ENCODE measurements around the gene TMCO6. TPM values are rescaled to one million over a fixed set of nuclear protein-coding genes. Genes with fewer than 3 reads are reported as not detected.

The TMCO6 gene
- total RNA-seq, 1 experiment from 2014 or later = 32.2 TPM

DNA sequence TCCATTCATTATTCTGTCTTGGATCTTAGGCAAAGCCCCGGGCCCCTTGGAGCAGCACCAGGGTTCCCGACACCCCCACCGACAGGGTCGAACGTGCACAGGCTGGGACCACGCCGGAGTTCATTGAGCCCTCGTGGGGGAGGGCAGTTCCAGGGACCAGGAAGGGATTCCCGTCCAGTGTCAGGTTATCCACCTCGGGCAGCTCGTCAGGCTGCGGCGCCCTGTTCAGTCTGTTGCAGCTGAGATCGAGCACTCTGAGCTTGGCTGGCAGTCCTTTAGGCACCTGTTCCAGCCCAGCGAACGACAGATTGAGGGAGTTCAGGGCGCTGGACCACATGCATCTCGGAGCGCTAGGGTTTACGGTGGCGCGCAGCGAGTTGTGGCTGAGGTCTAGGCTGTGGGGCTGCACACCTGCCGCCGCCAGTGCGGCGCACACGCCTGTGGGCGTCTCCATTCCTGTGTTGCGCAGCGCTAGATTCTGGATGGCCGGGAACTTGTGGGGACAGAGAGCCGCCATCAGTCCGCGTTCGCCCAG is 7.4 kb upstream of the TMCO6 start:
- DNase-seq (ENCODE audit: low spot score) = no peak
- H3K4me3 Mint-ChIP-seq = no peak overlapping the region
- H3K36me3 Mint-ChIP-seq = peaks cover 25% of the 10 kb centered on the region
- peaks cover 34% of the 10 kb centered on the region for H3K9me3 Mint-ChIP-seq
- TF ChIP-seq ZNF317 (CRISPR knock-in tag; IDR thresholded peaks at IDR 0.05; ENCODE audit: borderline replicate concordance, low read depth) = no peak
- TF ChIP-seq ZNF423 (CRISPR knock-in tag; IDR thresholded peaks at IDR 0.05) = no peak
- no peak for TF ChIP-seq GABPB1 (CRISPR knock-in tag; IDR thresholded peaks at IDR 0.05)
- TF ChIP-seq, protein P1, sequence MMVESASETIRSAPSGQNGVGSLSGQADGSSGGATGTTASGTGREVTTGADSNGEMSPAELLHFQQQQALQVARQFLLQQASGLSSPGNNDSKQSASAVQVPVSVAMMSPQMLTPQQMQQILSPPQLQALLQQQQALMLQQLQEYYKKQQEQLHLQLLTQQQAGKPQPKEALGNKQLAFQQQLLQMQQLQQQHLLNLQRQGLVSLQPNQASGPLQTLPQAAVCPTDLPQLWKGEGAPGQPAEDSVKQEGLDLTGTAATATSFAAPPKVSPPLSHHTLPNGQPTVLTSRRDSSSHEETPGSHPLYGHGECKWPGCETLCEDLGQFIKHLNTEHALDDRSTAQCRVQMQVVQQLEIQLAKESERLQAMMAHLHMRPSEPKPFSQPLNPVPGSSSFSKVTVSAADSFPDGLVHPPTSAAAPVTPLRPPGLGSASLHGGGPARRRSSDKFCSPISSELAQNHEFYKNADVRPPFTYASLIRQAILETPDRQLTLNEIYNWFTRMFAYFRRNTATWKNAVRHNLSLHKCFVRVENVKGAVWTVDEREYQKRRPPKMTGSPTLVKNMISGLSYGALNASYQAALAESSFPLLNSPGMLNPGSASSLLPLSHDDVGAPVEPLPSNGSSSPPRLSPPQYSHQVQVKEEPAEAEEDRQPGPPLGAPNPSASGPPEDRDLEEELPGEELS (CRISPR knock-in tag; IDR thresholded peaks at IDR 0.05) = no peak
- no peak for TF ChIP-seq TEAD4 (CRISPR knock-in tag; IDR thresholded peaks at IDR 0.05)
- no peak for ATAC-seq
- no peaks in the 10 kb centered on the region for H3K4me1 Mint-ChIP-seq
- CTCF ChIA-PET = interaction anchor here (1.3 kb wide), 1 partner anchor 79 kb away, joined by 4 read pairs; no protein-coding TSS in a partner anchor
- no peak overlapping the region for H3K27ac Mint-ChIP-seq
- H3K27me3 Mint-ChIP-seq (ENCODE audit: low read depth) = peaks cover 41% of the 10 kb centered on the region
- POLR2A ChIA-PET = no interaction called here

DNA sequence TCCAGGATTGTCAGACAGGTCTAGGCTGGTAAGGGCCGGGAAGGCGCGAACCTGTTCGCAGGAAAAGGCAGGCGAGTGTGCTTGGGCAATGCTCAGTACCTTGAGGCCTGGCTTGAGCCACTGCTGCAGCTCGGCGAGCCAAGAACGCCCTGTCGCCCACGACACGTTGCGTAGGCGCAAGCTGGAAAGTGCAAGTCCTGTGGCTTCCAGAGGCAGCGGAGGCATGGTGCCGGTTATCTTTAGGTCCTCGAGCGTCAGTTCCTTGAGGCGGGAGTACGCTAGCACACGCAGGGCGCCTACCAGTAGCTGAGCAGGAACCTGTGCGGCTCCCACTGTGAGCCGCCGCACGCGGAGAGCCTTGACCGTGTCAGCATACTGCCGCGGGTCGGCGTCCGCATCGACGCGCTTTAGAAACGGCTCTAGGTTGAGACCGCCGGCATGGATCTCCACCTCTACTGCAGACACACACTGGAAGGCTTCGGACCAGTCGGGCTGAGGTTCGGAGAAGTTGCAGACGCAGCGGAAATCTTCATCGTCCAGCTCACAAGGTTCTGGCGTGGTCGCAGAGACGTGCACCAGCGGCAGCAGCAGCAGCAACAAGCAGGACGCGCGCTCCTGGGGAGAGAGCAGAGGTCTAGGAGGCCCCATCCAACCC is 6.8 kb upstream of the TMCO6 start:
- no peak for TF ChIP-seq EMX1 (CRISPR knock-in tag; IDR thresholded peaks at IDR 0.05)
- TF ChIP-seq ESRRA (CRISPR knock-in tag; IDR thresholded peaks at IDR 0.05; ENCODE audit: borderline replicate concordance) = no peak
- no peak for TF ChIP-seq ZNF416 (CRISPR knock-in tag; IDR thresholded peaks at IDR 0.05)
- no peak for TF ChIP-seq IRF2 (CRISPR knock-in tag; IDR thresholded peaks at IDR 0.05; ENCODE audit: borderline replicate concordance, low read depth)
- TF ChIP-seq FOXK1 (CRISPR knock-in tag; IDR thresholded peaks at IDR 0.05) = no peak
- TF ChIP-seq GRHL2 (CRISPR knock-in tag; IDR thresholded peaks at IDR 0.05; ENCODE audit: insufficient replicate concordance, severe bottlenecking) = no peak
- TF ChIP-seq JUN (CRISPR knock-in tag; IDR thresholded peaks at IDR 0.05) = no peak
- TF ChIP-seq OVOL2 (CRISPR knock-in tag; IDR thresholded peaks at IDR 0.05; ENCODE audit: borderline replicate concordance) = no peak
- no peak for TF ChIP-seq ZNF423 (CRISPR knock-in tag; IDR thresholded peaks at IDR 0.05)
- TF ChIP-seq, protein P2, sequence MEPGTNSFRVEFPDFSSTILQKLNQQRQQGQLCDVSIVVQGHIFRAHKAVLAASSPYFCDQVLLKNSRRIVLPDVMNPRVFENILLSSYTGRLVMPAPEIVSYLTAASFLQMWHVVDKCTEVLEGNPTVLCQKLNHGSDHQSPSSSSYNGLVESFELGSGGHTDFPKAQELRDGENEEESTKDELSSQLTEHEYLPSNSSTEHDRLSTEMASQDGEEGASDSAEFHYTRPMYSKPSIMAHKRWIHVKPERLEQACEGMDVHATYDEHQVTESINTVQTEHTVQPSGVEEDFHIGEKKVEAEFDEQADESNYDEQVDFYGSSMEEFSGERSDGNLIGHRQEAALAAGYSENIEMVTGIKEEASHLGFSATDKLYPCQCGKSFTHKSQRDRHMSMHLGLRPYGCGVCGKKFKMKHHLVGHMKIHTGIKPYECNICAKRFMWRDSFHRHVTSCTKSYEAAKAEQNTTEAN (CRISPR knock-in tag; IDR thresholded peaks at IDR 0.05) = no peak
- TF ChIP-seq, protein P3, sequence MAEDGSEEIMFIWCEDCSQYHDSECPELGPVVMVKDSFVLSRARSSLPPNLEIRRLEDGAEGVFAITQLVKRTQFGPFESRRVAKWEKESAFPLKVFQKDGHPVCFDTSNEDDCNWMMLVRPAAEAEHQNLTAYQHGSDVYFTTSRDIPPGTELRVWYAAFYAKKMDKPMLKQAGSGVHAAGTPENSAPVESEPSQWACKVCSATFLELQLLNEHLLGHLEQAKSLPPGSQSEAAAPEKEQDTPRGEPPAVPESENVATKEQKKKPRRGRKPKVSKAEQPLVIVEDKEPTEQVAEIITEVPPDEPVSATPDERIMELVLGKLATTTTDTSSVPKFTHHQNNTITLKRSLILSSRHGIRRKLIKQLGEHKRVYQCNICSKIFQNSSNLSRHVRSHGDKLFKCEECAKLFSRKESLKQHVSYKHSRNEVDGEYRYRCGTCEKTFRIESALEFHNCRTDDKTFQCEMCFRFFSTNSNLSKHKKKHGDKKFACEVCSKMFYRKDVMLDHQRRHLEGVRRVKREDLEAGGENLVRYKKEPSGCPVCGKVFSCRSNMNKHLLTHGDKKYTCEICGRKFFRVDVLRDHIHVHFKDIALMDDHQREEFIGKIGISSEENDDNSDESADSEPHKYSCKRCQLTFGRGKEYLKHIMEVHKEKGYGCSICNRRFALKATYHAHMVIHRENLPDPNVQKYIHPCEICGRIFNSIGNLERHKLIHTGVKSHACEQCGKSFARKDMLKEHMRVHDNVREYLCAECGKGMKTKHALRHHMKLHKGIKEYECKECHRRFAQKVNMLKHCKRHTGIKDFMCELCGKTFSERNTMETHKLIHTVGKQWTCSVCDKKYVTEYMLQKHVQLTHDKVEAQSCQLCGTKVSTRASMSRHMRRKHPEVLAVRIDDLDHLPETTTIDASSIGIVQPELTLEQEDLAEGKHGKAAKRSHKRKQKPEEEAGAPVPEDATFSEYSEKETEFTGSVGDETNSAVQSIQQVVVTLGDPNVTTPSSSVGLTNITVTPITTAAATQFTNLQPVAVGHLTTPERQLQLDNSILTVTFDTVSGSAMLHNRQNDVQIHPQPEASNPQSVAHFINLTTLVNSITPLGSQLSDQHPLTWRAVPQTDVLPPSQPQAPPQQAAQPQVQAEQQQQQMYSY (CRISPR knock-in tag; IDR thresholded peaks at IDR 0.05) = no peak
- no peak for TF ChIP-seq HMGA2 (CRISPR knock-in tag; IDR thresholded peaks at IDR 0.05)
- TF ChIP-seq, protein P4, sequence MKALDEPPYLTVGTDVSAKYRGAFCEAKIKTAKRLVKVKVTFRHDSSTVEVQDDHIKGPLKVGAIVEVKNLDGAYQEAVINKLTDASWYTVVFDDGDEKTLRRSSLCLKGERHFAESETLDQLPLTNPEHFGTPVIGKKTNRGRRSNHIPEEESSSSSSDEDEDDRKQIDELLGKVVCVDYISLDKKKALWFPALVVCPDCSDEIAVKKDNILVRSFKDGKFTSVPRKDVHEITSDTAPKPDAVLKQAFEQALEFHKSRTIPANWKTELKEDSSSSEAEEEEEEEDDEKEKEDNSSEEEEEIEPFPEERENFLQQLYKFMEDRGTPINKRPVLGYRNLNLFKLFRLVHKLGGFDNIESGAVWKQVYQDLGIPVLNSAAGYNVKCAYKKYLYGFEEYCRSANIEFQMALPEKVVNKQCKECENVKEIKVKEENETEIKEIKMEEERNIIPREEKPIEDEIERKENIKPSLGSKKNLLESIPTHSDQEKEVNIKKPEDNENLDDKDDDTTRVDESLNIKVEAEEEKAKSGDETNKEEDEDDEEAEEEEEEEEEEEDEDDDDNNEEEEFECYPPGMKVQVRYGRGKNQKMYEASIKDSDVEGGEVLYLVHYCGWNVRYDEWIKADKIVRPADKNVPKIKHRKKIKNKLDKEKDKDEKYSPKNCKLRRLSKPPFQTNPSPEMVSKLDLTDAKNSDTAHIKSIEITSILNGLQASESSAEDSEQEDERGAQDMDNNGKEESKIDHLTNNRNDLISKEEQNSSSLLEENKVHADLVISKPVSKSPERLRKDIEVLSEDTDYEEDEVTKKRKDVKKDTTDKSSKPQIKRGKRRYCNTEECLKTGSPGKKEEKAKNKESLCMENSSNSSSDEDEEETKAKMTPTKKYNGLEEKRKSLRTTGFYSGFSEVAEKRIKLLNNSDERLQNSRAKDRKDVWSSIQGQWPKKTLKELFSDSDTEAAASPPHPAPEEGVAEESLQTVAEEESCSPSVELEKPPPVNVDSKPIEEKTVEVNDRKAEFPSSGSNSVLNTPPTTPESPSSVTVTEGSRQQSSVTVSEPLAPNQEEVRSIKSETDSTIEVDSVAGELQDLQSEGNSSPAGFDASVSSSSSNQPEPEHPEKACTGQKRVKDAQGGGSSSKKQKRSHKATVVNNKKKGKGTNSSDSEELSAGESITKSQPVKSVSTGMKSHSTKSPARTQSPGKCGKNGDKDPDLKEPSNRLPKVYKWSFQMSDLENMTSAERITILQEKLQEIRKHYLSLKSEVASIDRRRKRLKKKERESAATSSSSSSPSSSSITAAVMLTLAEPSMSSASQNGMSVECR (CRISPR knock-in tag; IDR thresholded peaks at IDR 0.05; ENCODE audit: borderline replicate concordance) = no peak
- POLR2A ChIA-PET = no interaction called here
- H3K27me3 Mint-ChIP-seq (ENCODE audit: low read depth) = peaks cover 35% of the 10 kb centered on the region
- no peak for ATAC-seq
- H3K36me3 Mint-ChIP-seq = peaks cover 19% of the 10 kb centered on the region
- no peak overlapping the region for H3K27ac Mint-ChIP-seq
- H3K4me3 Mint-ChIP-seq = no peak overlapping the region
- H3K9me3 Mint-ChIP-seq = peaks cover 28% of the 10 kb centered on the region
- no peaks in the 10 kb centered on the region for H3K4me1 Mint-ChIP-seq
- CTCF ChIA-PET = interaction anchor here (0.8 to 1.3 kb wide), 2 partner anchors 79 to 260 kb away, joined by 3 to 4 read pairs; no protein-coding TSS in a partner anchor
- no peak for DNase-seq (ENCODE audit: low spot score)
